ENCODE results near the gene TEX261.

Gene TEX261

DNA sequence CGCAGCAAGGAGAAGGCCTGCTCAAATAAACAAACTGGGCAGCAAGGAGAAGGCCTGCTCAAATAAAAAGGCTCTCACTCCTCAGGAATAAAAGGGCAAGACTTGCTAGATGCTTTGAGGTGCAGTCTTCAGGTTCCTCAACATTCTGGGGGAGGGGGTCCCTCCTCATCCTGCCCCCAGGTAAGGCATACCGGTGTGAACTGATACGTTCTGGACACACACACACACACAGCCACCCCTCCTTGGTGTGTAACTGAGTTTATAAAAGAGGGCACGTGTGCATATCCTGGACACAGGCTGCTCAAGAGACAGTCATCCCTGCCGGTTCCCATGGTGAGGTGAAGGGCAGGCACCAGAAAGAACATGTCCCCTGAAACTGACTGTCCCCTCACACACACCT, 4.5 kb downstream of the TEX261 start:
- Histone ChIP-seq H3K9ac (no peak overlapping the region), H3K27ac (no peak overlapping the region), H3K4me2 (no peak overlapping the region), H3K4me1 (ENCODE audit: low read depth, poor library complexity, severe bottlenecking) (peaks cover 13% of the 10 kb centered on the region), H3K36me3 (ENCODE audit: insufficient read depth) (peaks cover 3% of the 10 kb centered on the region; the same call in 1 of the 2 replicates), H4K20me1 (ENCODE audit: insufficient read depth) (no peaks in the 10 kb centered on the region), H3K27me3 (ENCODE audit: insufficient read depth, low read depth) (no peaks in the 10 kb centered on the region), H2AFZ (ENCODE audit: low read depth) (no peak overlapping the region), H3K4me3 (IDR thresholded peaks at IDR 0.05; ENCODE audit: insufficient read depth, low read depth, low read length) (no peak overlapping the region), H3K79me2 (ENCODE audit: insufficient read depth, low read depth) (peaks cover 23% of the 10 kb centered on the region)
- TF ChIP-seq, protein P1, sequence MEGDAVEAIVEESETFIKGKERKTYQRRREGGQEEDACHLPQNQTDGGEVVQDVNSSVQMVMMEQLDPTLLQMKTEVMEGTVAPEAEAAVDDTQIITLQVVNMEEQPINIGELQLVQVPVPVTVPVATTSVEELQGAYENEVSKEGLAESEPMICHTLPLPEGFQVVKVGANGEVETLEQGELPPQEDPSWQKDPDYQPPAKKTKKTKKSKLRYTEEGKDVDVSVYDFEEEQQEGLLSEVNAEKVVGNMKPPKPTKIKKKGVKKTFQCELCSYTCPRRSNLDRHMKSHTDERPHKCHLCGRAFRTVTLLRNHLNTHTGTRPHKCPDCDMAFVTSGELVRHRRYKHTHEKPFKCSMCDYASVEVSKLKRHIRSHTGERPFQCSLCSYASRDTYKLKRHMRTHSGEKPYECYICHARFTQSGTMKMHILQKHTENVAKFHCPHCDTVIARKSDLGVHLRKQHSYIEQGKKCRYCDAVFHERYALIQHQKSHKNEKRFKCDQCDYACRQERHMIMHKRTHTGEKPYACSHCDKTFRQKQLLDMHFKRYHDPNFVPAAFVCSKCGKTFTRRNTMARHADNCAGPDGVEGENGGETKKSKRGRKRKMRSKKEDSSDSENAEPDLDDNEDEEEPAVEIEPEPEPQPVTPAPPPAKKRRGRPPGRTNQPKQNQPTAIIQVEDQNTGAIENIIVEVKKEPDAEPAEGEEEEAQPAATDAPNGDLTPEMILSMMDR (conservative IDR thresholded peaks at IDR 0.05; ENCODE audit: low read depth, low read length) = no peak

DNA sequence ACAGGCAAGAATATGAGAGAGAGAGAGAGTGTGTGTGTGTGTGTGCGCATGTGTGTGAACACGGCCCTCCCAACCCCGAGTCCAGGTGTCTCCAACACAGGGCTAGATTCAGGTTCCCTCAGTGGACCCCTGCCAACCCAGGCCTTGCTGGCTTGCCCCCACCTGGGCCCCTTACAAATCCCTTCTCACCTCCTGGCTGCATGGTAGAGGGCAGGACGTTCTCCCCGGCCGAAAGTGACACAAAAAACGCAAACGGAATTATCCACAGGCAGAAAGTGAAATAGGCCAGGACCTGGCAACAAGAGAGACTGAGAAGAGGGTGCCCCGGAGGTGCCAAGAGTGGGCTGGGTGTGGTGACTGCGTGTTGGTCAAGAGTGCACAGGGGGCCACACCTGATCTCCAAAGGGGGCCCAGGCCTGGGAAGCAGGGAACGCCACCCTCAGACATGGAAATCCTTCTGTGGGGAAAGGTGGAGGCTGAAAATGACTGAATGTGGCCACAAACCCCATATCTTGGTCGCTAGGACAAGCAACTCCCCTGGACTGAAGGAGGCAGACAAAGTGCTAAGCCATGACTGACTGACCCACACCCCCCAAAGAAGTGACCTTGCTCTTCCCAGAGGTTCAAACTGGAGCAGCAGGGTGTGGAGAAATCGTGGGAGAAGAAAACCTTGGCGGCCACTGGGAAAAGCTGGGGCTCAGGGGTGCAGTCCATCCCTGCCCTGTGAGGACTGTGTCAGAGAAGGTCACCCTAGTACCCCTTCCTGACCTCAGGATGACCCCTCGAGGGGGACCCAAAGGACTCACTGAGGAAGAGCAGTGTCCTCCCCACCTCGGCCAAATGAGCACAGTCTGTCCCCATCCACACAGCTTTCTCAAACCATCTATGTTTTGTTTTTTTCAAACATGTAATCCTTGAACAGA, 5.7 kb downstream of the TEX261 start:
- H3K79me2 ChIP-seq (ENCODE audit: insufficient read depth, low read depth) = peaks cover 17% of the 10 kb centered on the region
- H3K9ac ChIP-seq = no peak overlapping the region
- peaks cover 13% of the 10 kb centered on the region for H3K4me1 ChIP-seq (ENCODE audit: low read depth, poor library complexity, severe bottlenecking)
- no peaks in the 10 kb centered on the region for H4K20me1 ChIP-seq (ENCODE audit: insufficient read depth)
- H3K4me3 ChIP-seq (IDR thresholded peaks at IDR 0.05; ENCODE audit: insufficient read depth, low read depth, low read length) = no peak overlapping the region
- H2AFZ ChIP-seq (ENCODE audit: low read depth) = no peak overlapping the region
- H3K27ac ChIP-seq = no peak overlapping the region
- no peaks in the 10 kb centered on the region for H3K27me3 ChIP-seq (ENCODE audit: insufficient read depth, low read depth)
- no peak overlapping the region for H3K4me2 ChIP-seq
- TF ChIP-seq, protein P1 (conservative IDR thresholded peaks at IDR 0.05; ENCODE audit: low read depth, low read length) = no peak
- peaks cover 3% of the 10 kb centered on the region; the same call in 1 of the 2 replicates for H3K36me3 ChIP-seq (ENCODE audit: insufficient read depth)

DNA sequence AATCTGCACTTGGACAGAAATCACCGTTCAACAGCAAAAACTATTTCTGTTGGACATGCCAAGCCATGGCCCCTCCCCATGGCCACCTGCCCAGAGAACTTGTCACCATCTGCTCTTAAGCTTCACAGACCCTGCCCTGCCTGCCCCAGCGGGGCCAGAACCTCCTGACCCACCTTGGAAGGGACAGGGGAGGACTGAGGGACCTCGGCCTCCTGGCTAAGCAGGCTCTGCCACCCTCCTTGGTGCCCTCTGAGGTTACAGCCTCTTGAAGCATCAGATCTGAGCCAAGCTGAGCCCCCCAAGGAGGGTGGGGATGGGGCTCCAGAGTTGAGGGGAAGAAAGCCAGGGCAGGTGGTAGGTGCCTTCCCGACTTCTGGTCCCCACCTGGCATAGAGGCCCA, 6.5 kb downstream of the TEX261 start:
- Histone ChIP-seq H3K36me3 (ENCODE audit: insufficient read depth) (peaks cover 3% of the 10 kb centered on the region; the same call in 1 of the 2 replicates), H3K4me2 (no peak overlapping the region), H4K20me1 (ENCODE audit: insufficient read depth) (no peaks in the 10 kb centered on the region)

DNA sequence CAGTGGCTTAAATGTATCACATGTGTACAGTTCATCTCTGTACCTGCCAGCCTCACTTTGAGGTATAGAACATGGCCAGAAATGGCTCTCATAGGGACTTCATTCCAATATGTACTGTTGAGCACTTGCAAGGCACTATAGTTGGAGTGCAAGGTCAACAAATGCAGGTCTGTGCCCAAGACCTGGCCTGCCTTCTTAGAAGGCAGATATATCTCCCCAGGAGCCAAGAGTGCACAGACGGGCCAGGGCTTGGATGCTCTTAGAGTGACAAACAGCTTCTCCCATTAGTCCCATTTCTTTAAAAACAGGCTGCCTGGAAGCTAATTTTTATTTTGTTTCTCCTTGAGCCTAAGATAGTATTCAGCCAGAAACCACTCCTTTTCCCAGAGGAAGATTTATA, 7.3 kb downstream of the TEX261 start:
- TF ChIP-seq, protein P1 (conservative IDR thresholded peaks at IDR 0.05; ENCODE audit: low read depth, low read length) = no peak
- H4K20me1 ChIP-seq (ENCODE audit: insufficient read depth) = no peaks in the 10 kb centered on the region
- H3K27me3 ChIP-seq (ENCODE audit: insufficient read depth, low read depth) = no peaks in the 10 kb centered on the region
- no peak overlapping the region for H3K4me3 ChIP-seq (IDR thresholded peaks at IDR 0.05; ENCODE audit: insufficient read depth, low read depth, low read length)
- no peak overlapping the region for H3K27ac ChIP-seq
- no peak overlapping the region for H3K4me2 ChIP-seq
- no peak overlapping the region for H2AFZ ChIP-seq (ENCODE audit: low read depth)
- H3K79me2 ChIP-seq (ENCODE audit: insufficient read depth, low read depth) = peaks cover under 1% of the 10 kb centered on the region; the same call in 1 of the 2 replicates
- H3K36me3 ChIP-seq (ENCODE audit: insufficient read depth) = peaks cover 3% of the 10 kb centered on the region; the same call in 1 of the 2 replicates
- H3K9ac ChIP-seq = no peak overlapping the region
- no peaks in the 10 kb centered on the region for H3K4me1 ChIP-seq (ENCODE audit: low read depth, poor library complexity, severe bottlenecking)

More for the DNA sequence above, 6.5 kb downstream of the TEX261 start:
- TF ChIP-seq, protein P1 (conservative IDR thresholded peaks at IDR 0.05; ENCODE audit: low read depth, low read length) = no peak
- Histone ChIP-seq H3K4me1 (ENCODE audit: low read depth, poor library complexity, severe bottlenecking) (peaks cover 5% of the 10 kb centered on the region), H2AFZ (ENCODE audit: low read depth) (no peak overlapping the region), H3K27me3 (ENCODE audit: insufficient read depth, low read depth) (no peaks in the 10 kb centered on the region), H3K27ac (no peak overlapping the region), H3K4me3 (IDR thresholded peaks at IDR 0.05; ENCODE audit: insufficient read depth, low read depth, low read length) (no peak overlapping the region), H3K79me2 (ENCODE audit: insufficient read depth, low read depth) (peaks cover 8% of the 10 kb centered on the region), H3K9ac (no peak overlapping the region)
